ENCODE results near the gene CD81. TPM values are rescaled to one million over a fixed set of nuclear protein-coding genes. Genes with fewer than 3 reads are reported as not detected.
"Not testable (repeated sequence)": the region's sequence is repeated elsewhere in the genome, so short reads cannot be mapped to it uniquely, and the experiment has no call there.

CD81 gene
- total RNA-seq, 2 experiments from 2014 or later: 181 to 183 TPM

DNA sequence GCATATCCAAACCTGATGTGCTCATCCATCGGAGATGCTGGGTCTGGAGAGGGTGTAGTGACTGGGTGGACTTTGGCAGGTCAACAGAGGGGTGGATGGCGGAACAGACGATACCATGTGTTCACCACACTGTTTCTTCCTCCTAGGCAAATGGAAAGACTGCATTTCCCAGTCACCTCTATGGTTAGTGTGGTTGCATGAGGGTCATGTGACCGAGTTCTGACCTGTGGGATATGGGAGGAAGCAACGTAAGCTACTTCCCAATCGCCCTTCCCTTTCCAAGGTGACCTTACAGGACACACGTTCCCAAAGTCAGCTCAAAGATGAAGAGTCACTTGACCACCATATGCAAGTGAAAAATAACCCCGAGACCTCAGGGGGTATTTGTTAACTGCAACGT, 47.6 kb upstream of the CD81 start:
- ATAC-seq (ENCODE audit: poor library complexity): no peak
- no peaks in the 10 kb centered on the region for H3K9me3 Mint-ChIP-seq
- ChIA-PET CTCF (no interaction called here), POLR2A (no interaction called here)
- no peak overlapping the region for H3K4me3 Mint-ChIP-seq
- no peaks in the 10 kb centered on the region for H3K4me1 ChIP-seq (ENCODE audit: insufficient read depth, low read length)
- peaks cover 0 to 25% of the 10 kb centered on the region in 2 experiments for H3K9me3 ChIP-seq (ENCODE audit: control insufficient read depth in 1 of 2, insufficient read depth in 1 of 2, low read length in 2 of 2)
- H3K4me3 ChIP-seq (ENCODE audit: low read length): no peak overlapping the region
- peaks cover 4 to 6% of the 10 kb centered on the region in 2 experiments for H3K27me3 ChIP-seq (ENCODE audit: control insufficient read depth in 1 of 2, insufficient read depth in 2 of 2, low read length in 2 of 2)
- H3K36me3 Mint-ChIP-seq (ENCODE audit: low read depth): no peaks in the 10 kb centered on the region
- TF ChIP-seq, protein P1, sequence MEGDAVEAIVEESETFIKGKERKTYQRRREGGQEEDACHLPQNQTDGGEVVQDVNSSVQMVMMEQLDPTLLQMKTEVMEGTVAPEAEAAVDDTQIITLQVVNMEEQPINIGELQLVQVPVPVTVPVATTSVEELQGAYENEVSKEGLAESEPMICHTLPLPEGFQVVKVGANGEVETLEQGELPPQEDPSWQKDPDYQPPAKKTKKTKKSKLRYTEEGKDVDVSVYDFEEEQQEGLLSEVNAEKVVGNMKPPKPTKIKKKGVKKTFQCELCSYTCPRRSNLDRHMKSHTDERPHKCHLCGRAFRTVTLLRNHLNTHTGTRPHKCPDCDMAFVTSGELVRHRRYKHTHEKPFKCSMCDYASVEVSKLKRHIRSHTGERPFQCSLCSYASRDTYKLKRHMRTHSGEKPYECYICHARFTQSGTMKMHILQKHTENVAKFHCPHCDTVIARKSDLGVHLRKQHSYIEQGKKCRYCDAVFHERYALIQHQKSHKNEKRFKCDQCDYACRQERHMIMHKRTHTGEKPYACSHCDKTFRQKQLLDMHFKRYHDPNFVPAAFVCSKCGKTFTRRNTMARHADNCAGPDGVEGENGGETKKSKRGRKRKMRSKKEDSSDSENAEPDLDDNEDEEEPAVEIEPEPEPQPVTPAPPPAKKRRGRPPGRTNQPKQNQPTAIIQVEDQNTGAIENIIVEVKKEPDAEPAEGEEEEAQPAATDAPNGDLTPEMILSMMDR (IDR thresholded peaks at IDR 0.05): no peak
- H3K27ac ChIP-seq (ENCODE audit: low read depth in 1 of 2, low read length in 2 of 2): no peak overlapping the region
- intact Hi-C loops (cut with DNase I, micrococcal nuclease): no loop called here
- no peaks in the 10 kb centered on the region for H3K36me3 ChIP-seq (ENCODE audit: insufficient read depth, low read length)
- no peaks in the 10 kb centered on the region for H3K4me1 Mint-ChIP-seq (ENCODE audit: low read depth)
- H3K27ac Mint-ChIP-seq: no peak overlapping the region
- DNase-seq: no peak
- peaks cover 10% of the 10 kb centered on the region for H3K27me3 Mint-ChIP-seq

DNA sequence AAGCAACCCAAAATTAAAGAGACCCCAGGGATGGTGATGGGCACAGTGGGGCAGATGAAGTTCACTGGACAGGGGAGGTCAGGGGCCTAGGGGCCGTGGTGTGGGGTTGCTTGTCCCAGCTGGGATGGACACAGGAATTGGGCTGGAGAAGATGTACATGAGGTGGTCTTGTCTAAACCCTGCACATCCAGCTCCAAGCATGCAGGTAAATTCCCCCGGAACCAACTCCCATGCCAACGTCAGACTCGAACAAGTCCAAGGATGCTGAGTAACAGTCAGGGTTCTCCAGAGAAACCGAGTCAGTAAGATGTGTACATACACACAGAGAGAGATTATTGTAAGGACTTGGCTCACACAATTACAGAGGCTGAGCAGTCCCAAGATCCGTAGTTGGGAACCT, 46.4 kb upstream of the CD81 start:
- H3K4me3 Mint-ChIP-seq: no peak overlapping the region
- ATAC-seq (ENCODE audit: poor library complexity): no peak

DNA sequence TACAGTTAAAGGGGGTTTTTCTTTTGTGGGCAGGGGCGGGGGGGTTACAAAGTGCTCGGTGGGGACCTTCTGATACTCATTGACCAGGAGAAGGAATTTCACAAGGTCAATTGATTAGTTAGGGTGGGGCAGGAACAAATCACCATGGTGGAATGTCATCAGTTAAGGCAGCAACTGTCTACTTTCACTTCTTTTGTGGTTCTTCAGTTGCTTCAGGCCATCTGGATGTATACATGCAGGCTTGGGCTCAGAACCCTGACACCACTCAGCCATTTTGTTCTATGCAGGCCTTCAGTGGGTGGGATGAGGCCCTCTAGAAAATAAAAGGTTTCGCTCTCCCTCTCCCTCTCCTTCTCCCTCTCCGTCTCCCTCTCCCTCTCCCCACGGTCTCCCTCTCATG, 45.7 kb upstream of the CD81 start:
- peaks cover 19% of the 10 kb centered on the region for H3K27me3 Mint-ChIP-seq
- H3K36me3 Mint-ChIP-seq (ENCODE audit: low read depth): no peaks in the 10 kb centered on the region
- H3K4me1 Mint-ChIP-seq (ENCODE audit: low read depth): no peaks in the 10 kb centered on the region
- peaks cover 0 to 24% of the 10 kb centered on the region in 2 experiments for H3K9me3 ChIP-seq (ENCODE audit: control insufficient read depth in 1 of 2, insufficient read depth in 1 of 2, low read length in 2 of 2)
- DNase-seq: no peak
- no peak overlapping the region for H3K27ac ChIP-seq (ENCODE audit: low read depth in 1 of 2, low read length in 2 of 2)
- intact Hi-C loops (cut with DNase I, micrococcal nuclease): no loop called here
- H3K4me3 ChIP-seq (ENCODE audit: low read length): no peak overlapping the region
- CTCF ChIA-PET: no interaction called here
- peaks cover 4 to 6% of the 10 kb centered on the region in 2 experiments for H3K27me3 ChIP-seq (ENCODE audit: control insufficient read depth in 1 of 2, insufficient read depth in 2 of 2, low read length in 2 of 2)
- H3K36me3 ChIP-seq (ENCODE audit: insufficient read depth, low read length): no peaks in the 10 kb centered on the region
- no peak overlapping the region for H3K27ac Mint-ChIP-seq
- H3K4me3 Mint-ChIP-seq: no peak overlapping the region
- POLR2A ChIA-PET: no interaction called here
- TF ChIP-seq, protein P1 (IDR thresholded peaks at IDR 0.05): no peak
- no peaks in the 10 kb centered on the region for H3K9me3 Mint-ChIP-seq
- no peaks in the 10 kb centered on the region for H3K4me1 ChIP-seq (ENCODE audit: insufficient read depth, low read length)
- ATAC-seq (ENCODE audit: poor library complexity): no peak

More for the DNA sequence above, 46.4 kb upstream of the CD81 start:
- Histone ChIP-seq H3K27ac (ENCODE audit: low read depth in 1 of 2, low read length in 2 of 2) (no peak overlapping the region), H3K36me3 (ENCODE audit: insufficient read depth, low read length) (no peaks in the 10 kb centered on the region), H3K27me3 (ENCODE audit: control insufficient read depth in 1 of 2, insufficient read depth in 2 of 2, low read length in 2 of 2) (peaks cover 4 to 6% of the 10 kb centered on the region in 2 experiments), H3K9me3 (ENCODE audit: control insufficient read depth in 1 of 2, insufficient read depth in 1 of 2, low read length in 2 of 2) (peaks cover 0 to 25% of the 10 kb centered on the region in 2 experiments), H3K4me1 (ENCODE audit: insufficient read depth, low read length) (no peaks in the 10 kb centered on the region), H3K4me3 (ENCODE audit: low read length) (no peak overlapping the region)
- TF ChIP-seq, protein P1 (IDR thresholded peaks at IDR 0.05): no peak
- Mint-ChIP-seq H3K4me1 (ENCODE audit: low read depth) (no peaks in the 10 kb centered on the region), H3K27ac (no peak overlapping the region), H3K36me3 (ENCODE audit: low read depth) (no peaks in the 10 kb centered on the region), H3K9me3 (no peaks in the 10 kb centered on the region), H3K27me3 (peaks cover 15% of the 10 kb centered on the region)
- CTCF ChIA-PET: no interaction called here
- no peak for DNase-seq
- intact Hi-C loops (cut with DNase I, micrococcal nuclease): no loop called here
- POLR2A ChIA-PET: no interaction called here

DNA sequence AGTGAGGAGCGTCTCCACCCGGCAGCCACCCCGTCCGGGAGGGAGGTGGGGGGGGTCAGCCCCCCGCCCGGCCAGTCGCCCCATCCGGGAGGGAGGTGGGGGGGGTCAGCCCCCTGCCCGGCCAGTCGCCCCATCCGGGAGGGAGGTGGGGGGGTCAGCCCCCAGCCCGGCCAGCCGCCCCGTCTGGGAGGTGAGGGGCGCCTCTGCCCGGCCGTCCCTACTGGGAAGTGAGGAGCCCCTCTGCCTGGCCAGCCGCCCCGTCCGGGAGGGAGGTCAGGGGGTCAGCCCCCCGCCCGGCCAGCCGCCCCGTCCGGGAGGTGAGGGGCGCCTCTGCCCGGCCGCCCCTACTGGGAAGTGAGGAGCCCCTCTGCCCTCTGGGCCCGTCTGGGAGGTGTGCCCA, 44.5 kb upstream of the CD81 start:
- H3K36me3 Mint-ChIP-seq (ENCODE audit: low read depth); H3K4me3 ChIP-seq (ENCODE audit: low read length); H3K36me3 ChIP-seq (ENCODE audit: insufficient read depth, low read length); DNase-seq; H3K4me1 Mint-ChIP-seq (ENCODE audit: low read depth); H3K9me3 Mint-ChIP-seq; POLR2A ChIA-PET; ATAC-seq (ENCODE audit: poor library complexity); intact Hi-C loops (cut with DNase I, micrococcal nuclease); H3K4me1 ChIP-seq (ENCODE audit: insufficient read depth, low read length); CTCF ChIA-PET; H3K4me3 Mint-ChIP-seq; H3K27me3 ChIP-seq (ENCODE audit: control insufficient read depth in 1 of 2, insufficient read depth in 2 of 2, low read length in 2 of 2); H3K27ac ChIP-seq (ENCODE audit: low read depth in 1 of 2, low read length in 2 of 2); H3K27ac Mint-ChIP-seq: not testable (repeated sequence)
- H3K9me3 ChIP-seq (ENCODE audit: control insufficient read depth in 1 of 2, insufficient read depth in 1 of 2, low read length in 2 of 2): peaks cover 0 to 15% of the 10 kb centered on the region in 2 experiments
- H3K27me3 Mint-ChIP-seq: peaks cover 27% of the 10 kb centered on the region

DNA sequence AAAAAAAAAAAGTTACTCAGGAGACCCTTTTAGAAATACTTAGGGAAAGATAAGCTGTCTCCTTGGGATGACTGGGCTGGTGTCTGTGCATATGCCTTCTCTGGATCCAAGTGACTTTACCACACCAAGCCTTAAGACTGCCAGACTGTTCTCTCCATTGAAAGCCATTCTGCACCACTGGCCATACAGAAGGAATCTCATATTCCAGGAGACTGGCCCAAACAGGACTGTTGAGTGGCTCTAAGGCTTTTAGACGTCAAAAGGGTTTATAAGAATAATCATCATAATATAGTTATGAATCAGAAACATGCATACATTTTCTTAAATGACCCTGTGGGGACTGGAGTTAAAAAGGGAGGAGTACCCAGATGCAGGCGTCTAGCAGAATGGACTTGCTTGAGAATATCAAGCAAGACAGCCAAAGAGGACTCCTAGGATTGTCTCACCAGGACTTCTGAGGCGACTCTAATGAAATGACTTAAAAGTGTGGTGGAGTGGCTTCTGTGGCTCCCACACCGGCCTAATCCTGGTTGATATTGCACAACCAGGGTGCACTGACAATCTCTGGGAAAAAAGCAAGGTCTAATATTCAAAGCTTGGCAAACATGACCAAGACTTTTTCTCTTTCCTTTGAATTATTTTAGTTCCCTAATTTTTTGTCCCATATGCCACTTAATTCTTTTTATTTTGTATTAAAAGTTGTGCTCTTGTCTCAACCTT, 43.5 kb upstream of the CD81 start:
- intact Hi-C loops (cut with DNase I, micrococcal nuclease); H3K27ac ChIP-seq (ENCODE audit: low read depth in 1 of 2, low read length in 2 of 2); H3K4me1 ChIP-seq (ENCODE audit: insufficient read depth, low read length); H3K36me3 ChIP-seq (ENCODE audit: insufficient read depth, low read length); H3K36me3 Mint-ChIP-seq (ENCODE audit: low read depth); ATAC-seq (ENCODE audit: poor library complexity); H3K4me3 ChIP-seq (ENCODE audit: low read length); DNase-seq; H3K4me3 Mint-ChIP-seq; H3K27me3 ChIP-seq (ENCODE audit: control insufficient read depth in 1 of 2, insufficient read depth in 2 of 2, low read length in 2 of 2); H3K27ac Mint-ChIP-seq; POLR2A ChIA-PET; CTCF ChIA-PET; H3K4me1 Mint-ChIP-seq (ENCODE audit: low read depth); H3K9me3 Mint-ChIP-seq: not testable (repeated sequence)
- peaks cover 27% of the 10 kb centered on the region for H3K27me3 Mint-ChIP-seq
- H3K9me3 ChIP-seq (ENCODE audit: control insufficient read depth in 1 of 2, insufficient read depth in 1 of 2, low read length in 2 of 2): peaks cover 0 to 15% of the 10 kb centered on the region in 2 experiments
